Activated T-cell treated with anti-CD3 and anti-CD28 coated beads, Interleukin-2, amount 50 U/mL, for 4 hours (primary cell): ENCODE measurements around the gene AOPEP. TPM values are rescaled to one million over a fixed set of nuclear protein-coding genes. Genes with fewer than 3 reads are reported as not detected.

Experiments
- ATAC-seq, 2 donors: fragments of 200-7000 bp; cut with Tn5 transposase; one replicate each; pipeline ENCODE4 v1.10.0; 2021
- DNase-seq: peaks from one replicate; pipeline ENCODE4 v3.0.0-alpha.2; 2020
- H3K27me3 Mint-ChIP-seq: one replicate; pipeline ENCODE4 v1.8.0; 2021; ENCODE audit warnings: low read depth, mixed read lengths
- H3K36me3 Mint-ChIP-seq: one replicate; pipeline ENCODE4 v1.8.0; 2022; ENCODE audit warnings: mixed read lengths; ENCODE audit not compliant: insufficient read depth
- H3K4me1 Mint-ChIP-seq: one replicate; pipeline ENCODE4 v1.8.0; 2021; ENCODE audit warnings: low read depth, mixed read lengths
- H3K4me3 Mint-ChIP-seq: one replicate; pipeline ENCODE4 v1.8.0; 2021; ENCODE audit warnings: mild to moderate bottlenecking, moderate library complexity, mixed read lengths
- H3K9me3 Mint-ChIP-seq: one replicate; pipeline ENCODE4 v1.8.0; 2021; ENCODE audit warnings: mixed read lengths
- total RNA-seq, 3 donors: library from RNA; stranded (reverse); gene quantifications; one replicate each; pipeline ENCODE4 v1.2.1, GENCODE V29; 2021

AOPEP gene
- total RNA-seq, 3 donors from 2014 or later, result 7.1 to 7.9 (median 7.4) TPM

DNA sequence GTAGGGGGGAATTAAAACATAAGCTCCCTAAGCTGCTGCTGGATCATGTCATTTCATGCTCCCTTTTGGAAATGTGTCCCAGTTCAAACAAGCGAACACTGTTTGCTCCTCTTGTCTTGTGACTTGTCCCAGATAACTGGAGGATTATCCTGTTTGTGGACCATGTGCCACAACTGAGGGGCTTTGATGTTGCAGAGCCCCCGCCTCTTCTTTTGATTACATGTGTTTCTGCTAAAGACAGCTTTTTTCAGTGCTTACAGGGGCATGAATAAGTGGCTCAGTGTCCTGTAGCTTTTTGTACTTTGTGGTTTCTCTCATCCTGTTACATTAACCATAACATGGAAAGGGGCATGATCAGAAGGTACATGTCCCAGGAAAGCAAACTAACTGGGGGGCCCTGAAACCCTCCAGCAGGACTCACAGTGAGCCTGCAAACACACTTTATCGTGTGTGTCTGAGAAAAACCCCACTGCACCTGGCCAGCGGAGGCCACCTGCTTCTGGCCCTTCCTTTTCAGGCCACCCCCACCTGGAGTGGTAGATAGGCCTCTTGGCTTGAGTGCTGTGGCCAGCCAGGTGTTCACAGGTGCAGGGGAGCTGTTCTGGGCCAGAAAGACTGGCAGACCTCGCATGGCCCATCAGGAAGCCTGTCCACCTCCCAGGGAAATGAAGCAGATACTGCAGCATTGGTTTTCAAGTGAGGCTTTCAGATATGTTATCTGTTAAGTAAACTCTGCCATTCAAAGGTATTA, 305.4 kb downstream of the AOPEP start:
- H3K27me3 Mint-ChIP-seq, result no peaks in the 10 kb centered on the region
- no peaks in the 10 kb centered on the region for H3K9me3 Mint-ChIP-seq
- peaks cover 5% of the 10 kb centered on the region for H3K36me3 Mint-ChIP-seq
- no peaks in the 10 kb centered on the region for H3K4me1 Mint-ChIP-seq
- ATAC-seq, result no peak
- no peak overlapping the region for H3K4me3 Mint-ChIP-seq
- DNase-seq, result no peak

DNA sequence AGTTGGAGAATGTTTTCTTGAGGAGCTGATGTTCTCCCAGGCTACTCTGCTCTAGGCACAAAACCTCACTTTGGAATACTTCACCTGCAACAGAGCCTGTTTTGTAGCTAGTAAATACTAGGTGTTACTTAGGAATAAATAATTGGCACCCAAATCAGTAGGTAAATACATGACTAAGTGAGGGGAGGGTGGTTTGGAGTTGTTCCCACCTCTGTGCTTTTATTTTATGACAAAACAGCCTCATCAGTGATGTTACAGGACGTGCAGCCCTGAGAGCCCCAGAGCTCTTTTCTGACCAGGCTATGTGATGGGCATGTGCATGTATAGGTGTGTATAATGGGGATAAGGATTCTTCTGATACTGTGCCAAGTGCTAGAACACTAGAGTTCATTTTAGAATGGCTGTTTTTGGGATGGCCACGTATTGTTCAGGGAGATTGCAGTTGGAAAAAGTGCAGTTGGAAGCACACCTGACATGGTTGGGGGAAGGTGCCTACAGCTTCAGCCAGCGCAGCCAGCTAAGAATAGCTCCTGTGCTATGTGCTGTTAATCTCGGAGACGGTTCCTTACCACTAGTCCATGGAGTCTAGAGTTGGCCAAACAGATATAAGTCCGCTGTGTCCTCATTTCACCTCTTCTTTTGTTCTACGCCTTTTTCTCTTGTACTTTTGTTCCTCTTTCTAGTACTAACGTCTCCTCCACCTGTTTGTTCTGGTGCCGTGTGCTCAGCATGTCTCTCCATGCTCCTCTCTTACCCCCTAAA, 306.3 kb downstream of the AOPEP start:
- no peaks in the 10 kb centered on the region for H3K27me3 Mint-ChIP-seq
- ATAC-seq, result no peak
- no peaks in the 10 kb centered on the region for H3K9me3 Mint-ChIP-seq
- peaks cover 2% of the 10 kb centered on the region for H3K36me3 Mint-ChIP-seq
- DNase-seq, result no peak
- H3K4me1 Mint-ChIP-seq, result no peaks in the 10 kb centered on the region
- no peak overlapping the region for H3K4me3 Mint-ChIP-seq

DNA sequence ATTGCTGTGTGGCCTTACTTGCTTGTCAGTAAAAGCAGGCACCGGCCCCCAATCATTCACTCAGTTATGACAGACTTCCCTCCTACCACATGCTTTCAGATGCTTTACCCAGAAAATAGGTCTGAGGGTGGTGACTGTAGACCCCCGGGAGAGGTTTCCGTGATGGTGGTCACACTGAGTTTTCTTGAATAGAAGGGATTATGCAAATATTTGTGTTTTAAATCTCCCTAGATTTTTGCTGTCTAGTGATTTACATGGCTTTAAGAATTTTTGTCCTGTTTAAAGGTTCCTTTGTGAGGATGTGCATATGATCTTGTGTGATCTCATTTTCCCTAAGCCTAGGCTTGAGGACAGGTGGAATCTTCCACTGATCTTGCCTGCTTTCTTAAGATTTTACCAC, 309.3 kb downstream of the AOPEP start:
- Mint-ChIP-seq H3K36me3 (peaks cover 2% of the 10 kb centered on the region), H3K4me3 (no peak overlapping the region), H3K27me3 (no peaks in the 10 kb centered on the region), H3K4me1 (no peaks in the 10 kb centered on the region), H3K9me3 (no peaks in the 10 kb centered on the region)
- ATAC-seq (no peak), DNase-seq (no peak)

DNA sequence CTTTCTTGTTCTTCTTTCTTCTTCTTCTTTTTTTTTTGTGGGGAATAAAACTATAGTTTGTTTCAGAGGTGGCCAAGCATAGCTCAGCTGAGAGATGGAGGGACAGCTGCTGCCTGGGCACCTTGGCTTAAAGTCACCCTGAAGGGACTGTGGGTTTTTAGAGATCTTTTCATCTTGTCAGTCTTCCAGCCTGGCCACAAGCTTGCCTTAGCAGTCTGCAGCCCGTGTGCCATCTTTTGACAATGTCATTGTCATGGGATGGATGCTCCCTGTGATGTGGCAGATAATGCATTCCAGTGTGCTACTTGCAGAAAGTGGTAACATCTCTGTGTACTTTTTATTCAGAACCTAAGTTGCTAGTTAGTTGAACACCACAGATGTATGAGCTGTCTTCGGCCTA, 310.2 kb downstream of the AOPEP start:
- H3K4me3 Mint-ChIP-seq, result no peak overlapping the region
- no peaks in the 10 kb centered on the region for H3K27me3 Mint-ChIP-seq
- H3K9me3 Mint-ChIP-seq, result no peaks in the 10 kb centered on the region
- ATAC-seq (no peak), DNase-seq (no peak)
- peaks cover 2% of the 10 kb centered on the region for H3K36me3 Mint-ChIP-seq
- H3K4me1 Mint-ChIP-seq, result no peaks in the 10 kb centered on the region

GRCh38 chr9:95037789-95038521, 311.5 kb downstream of the AOPEP start:
- H3K4me3 Mint-ChIP-seq, result no peak overlapping the region
- no peaks in the 10 kb centered on the region for H3K9me3 Mint-ChIP-seq
- peaks cover 2% of the 10 kb centered on the region for H3K36me3 Mint-ChIP-seq
- no peaks in the 10 kb centered on the region for H3K27me3 Mint-ChIP-seq
- DNase-seq (no peak), ATAC-seq (no peak)
- H3K4me1 Mint-ChIP-seq, result no peaks in the 10 kb centered on the region

DNA sequence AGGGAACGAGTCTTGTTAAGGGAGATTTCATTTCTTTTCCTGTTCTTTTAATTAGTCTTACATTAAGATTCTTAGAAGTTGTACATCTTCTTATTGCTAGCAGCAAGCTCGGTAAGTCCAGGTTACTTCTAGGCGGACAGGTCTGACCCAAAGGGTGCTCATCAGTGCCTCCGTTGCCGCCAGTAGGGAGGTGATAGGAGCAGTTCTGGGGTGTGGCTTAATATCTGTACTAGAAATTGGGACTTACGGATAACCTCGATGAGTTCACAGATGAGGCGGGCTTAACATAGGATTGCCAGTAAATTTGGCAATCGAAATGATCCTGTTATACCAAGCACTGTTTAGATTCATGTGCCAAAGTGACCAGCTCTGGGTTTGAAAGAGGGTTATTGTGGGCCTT, 312.2 kb downstream of the AOPEP start:
- ATAC-seq (no peak), DNase-seq (no peak)
- no peaks in the 10 kb centered on the region for H3K27me3 Mint-ChIP-seq
- H3K36me3 Mint-ChIP-seq, result peaks cover 2% of the 10 kb centered on the region
- no peaks in the 10 kb centered on the region for H3K9me3 Mint-ChIP-seq
- H3K4me3 Mint-ChIP-seq, result no peak overlapping the region
- no peaks in the 10 kb centered on the region for H3K4me1 Mint-ChIP-seq

DNA sequence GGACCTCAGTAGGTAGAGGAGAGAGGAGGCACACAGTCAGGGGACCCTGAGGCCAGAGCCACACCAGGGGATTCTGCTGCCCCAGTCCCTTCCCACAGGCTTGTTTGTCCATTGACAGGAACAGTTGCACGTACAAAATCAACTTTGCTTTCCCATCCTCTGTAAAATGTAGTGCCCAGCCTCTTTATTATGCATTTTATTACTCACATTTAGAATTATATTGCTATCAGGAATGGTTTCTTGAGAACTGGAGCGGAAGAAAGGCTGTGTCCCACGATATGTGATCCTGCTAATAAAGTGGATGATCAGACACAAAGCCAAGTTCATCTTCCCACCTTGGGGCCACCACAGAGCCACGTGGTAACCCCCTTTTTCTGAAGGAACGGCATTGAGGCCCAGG, 313.6 kb downstream of the AOPEP start:
- ATAC-seq, result no peak
- peaks cover 3% of the 10 kb centered on the region for H3K36me3 Mint-ChIP-seq
- DNase-seq, result no peak
- H3K9me3 Mint-ChIP-seq, result no peaks in the 10 kb centered on the region
- no peaks in the 10 kb centered on the region for H3K27me3 Mint-ChIP-seq
- no peaks in the 10 kb centered on the region for H3K4me1 Mint-ChIP-seq
- H3K4me3 Mint-ChIP-seq, result no peak overlapping the region

GRCh38 chr9:95043826-95044225, 317.3 kb downstream of the AOPEP start:
- ATAC-seq (no peak), DNase-seq (no peak)
- H3K36me3 Mint-ChIP-seq, result peaks cover 3% of the 10 kb centered on the region
- H3K4me3 Mint-ChIP-seq, result no peak overlapping the region
- H3K4me1 Mint-ChIP-seq, result peaks cover 3% of the 10 kb centered on the region
- peaks cover 7% of the 10 kb centered on the region for H3K27me3 Mint-ChIP-seq
- no peaks in the 10 kb centered on the region for H3K9me3 Mint-ChIP-seq

- Mint-ChIP-seq H3K27me3 (peaks cover 16% of the 10 kb centered on the region), H3K9me3 (no peaks in the 10 kb centered on the region), H3K4me3 (no peak overlapping the region), H3K4me1 (peaks cover 6% of the 10 kb centered on the region), H3K36me3 (peaks cover 3% of the 10 kb centered on the region)
- no peak for ATAC-seq
- DNase-seq, result no peak
These were observed 318.4 kb downstream of the AOPEP start for GRCh38 chr9:95044731-95045508.

- H3K9me3 Mint-ChIP-seq, result no peaks in the 10 kb centered on the region
- H3K4me1 Mint-ChIP-seq, result peaks cover 6% of the 10 kb centered on the region
- H3K4me3 Mint-ChIP-seq, result no peak overlapping the region
- ATAC-seq (no peak), DNase-seq (no peak)
- H3K27me3 Mint-ChIP-seq, result peaks cover 22% of the 10 kb centered on the region
- H3K36me3 Mint-ChIP-seq, result peaks cover 3% of the 10 kb centered on the region
These were observed 319.3 kb downstream of the AOPEP start for GRCh38 chr9:95045751-95046150.

DNA sequence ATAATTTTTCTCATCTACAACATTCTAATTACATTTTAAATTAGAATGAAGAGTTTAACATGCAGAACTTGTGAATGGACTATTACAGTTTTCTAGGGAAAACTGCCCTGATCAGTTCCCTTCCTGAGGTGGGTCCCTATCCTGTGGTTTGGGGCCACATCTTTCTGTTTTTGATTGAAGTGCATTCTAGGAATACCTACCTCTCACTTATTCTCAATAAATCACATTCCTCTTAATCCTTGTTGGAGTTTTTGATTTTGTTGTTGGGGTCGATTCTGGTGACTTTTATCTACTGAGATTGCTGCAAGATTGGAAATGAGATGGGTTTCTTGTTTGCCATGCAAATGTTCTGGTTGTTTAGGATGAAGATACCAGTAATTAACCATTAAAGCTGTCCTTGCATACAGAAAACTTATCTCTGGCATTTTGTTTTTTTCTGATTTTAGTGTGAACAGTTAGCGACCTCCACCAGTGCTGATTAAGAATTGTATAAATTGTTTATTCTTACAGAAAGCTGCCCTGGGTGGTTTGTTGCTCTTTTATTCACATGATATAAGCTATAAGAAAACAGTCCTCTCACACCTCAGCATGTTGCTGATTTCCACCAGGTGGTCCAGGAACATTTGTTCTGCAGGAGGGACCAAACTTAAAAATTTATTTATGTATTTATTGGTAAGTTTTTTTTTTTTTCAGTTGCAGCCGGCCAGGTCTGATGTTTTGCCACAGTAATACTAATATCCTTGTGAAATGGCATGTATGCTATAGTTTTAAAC, 321.1 kb downstream of the AOPEP start:
- DNase-seq (no peak), ATAC-seq (no peak)
- Mint-ChIP-seq H3K4me3 (peak overlapping the region; percentile 62), H3K36me3 (peaks cover 3% of the 10 kb centered on the region), H3K27me3 (peaks cover 24% of the 10 kb centered on the region), H3K4me1 (peaks cover 6% of the 10 kb centered on the region), H3K9me3 (no peaks in the 10 kb centered on the region)

GRCh38 chr9:95048225-95049087, 322.0 kb downstream of the AOPEP start:
- no peaks in the 10 kb centered on the region for H3K9me3 Mint-ChIP-seq
- H3K27me3 Mint-ChIP-seq, result peaks cover 24% of the 10 kb centered on the region
- peak overlapping the region; percentile 69 for H3K4me3 Mint-ChIP-seq
- peak; percentile 43 for DNase-seq
- ATAC-seq, result peak; percentile 94
- H3K36me3 Mint-ChIP-seq, result peaks cover 5% of the 10 kb centered on the region
- H3K4me1 Mint-ChIP-seq, result peaks cover 6% of the 10 kb centered on the region

GRCh38 chr9:95049761-95050160, 323.3 kb downstream of the AOPEP start:
- Mint-ChIP-seq H3K4me3 (no peak overlapping the region), H3K36me3 (peaks cover 3% of the 10 kb centered on the region), H3K4me1 (peaks cover 6% of the 10 kb centered on the region), H3K27me3 (peaks cover 24% of the 10 kb centered on the region), H3K9me3 (no peaks in the 10 kb centered on the region)
- ATAC-seq (no peak), DNase-seq (no peak)
